Stimulated activated CD4-positive, alpha-beta T cell treated with anti-CD3 and anti-CD28 coated beads, Interleukin-15, amount 100 ng/mL, for 48 hours (primary cell): ENCODE results near the gene FAM83G.

Experiments used
- DNase-seq, 2 donors: peaks; one replicate each; pipeline ENCODE4 v3.0.0-alpha.2; 2020; ENCODE audit warnings: low read depth in 2 of 2

The FAM83G gene

GRCh38 chr17:19009970-19010369, 5.4 kb upstream of the FAM83G start:
- no peak for DNase-seq

- no peak for DNase-seq
Observed at GRCh38 chr17:19006698-19007097, 2.1 kb upstream of the FAM83G start.

GRCh38 chr17:19005789-19006430, 1.3 kb upstream of the FAM83G start:
- DNase-seq, result no peak

GRCh38 chr17:19005137-19005773, 691 bp upstream of the FAM83G start:
- DNase-seq, result no peak

- peak in 1 of 2 donors; percentile 40 for DNase-seq
Observed at GRCh38 chr17:19003543-19004420, 782 bp downstream of the FAM83G start.

- DNase-seq, result no peak
Observed at GRCh38 chr17:19002805-19003542, 1.6 kb downstream of the FAM83G start.

- no peak for DNase-seq
Observed at GRCh38 chr17:19001907-19002590, 2.5 kb downstream of the FAM83G start.

- DNase-seq, result no peak
Observed at GRCh38 chr17:19000531-19001325, 3.8 kb downstream of the FAM83G start.

GRCh38 chr17:18999911-19000310, 4.7 kb downstream of the FAM83G start:
- DNase-seq, result no peak

- DNase-seq, result no peak
Observed at GRCh38 chr17:18999394-18999793, 5.2 kb downstream of the FAM83G start.

- no peak for DNase-seq
Observed at GRCh38 chr17:18997650-18998196, 6.8 kb downstream of the FAM83G start.

- no peak for DNase-seq
Observed at GRCh38 chr17:18996458-18996857, 8.1 kb downstream of the FAM83G start.

- DNase-seq, result no peak
Observed at GRCh38 chr17:18995220-18995619, 9.3 kb downstream of the FAM83G start.

- no peak for DNase-seq
Observed at GRCh38 chr17:18994631-18995030, 9.9 kb downstream of the FAM83G start.

- no peak for DNase-seq
Observed at GRCh38 chr17:18993905-18994526, 10.5 kb downstream of the FAM83G start.

GRCh38 chr17:18992454-18993130, 12.0 kb downstream of the FAM83G start:
- DNase-seq, result no peak

- DNase-seq, result no peak
Observed at GRCh38 chr17:18991531-18992315, 12.8 kb downstream of the FAM83G start.

GRCh38 chr17:18990331-18990730, 14.2 kb downstream of the FAM83G start:
- no peak for DNase-seq
